Hair follicular keratinocyte (primary cell): ENCODE data around the gene IL15. TPM values are rescaled to one million over a fixed set of nuclear protein-coding genes. Genes with fewer than 3 reads are reported as not detected.

ENCODE experiments used
- total RNA-seq: library from RNA; depleted of rRNA; stranded (reverse); fragments of >200 nt; gene quantifications from 2 replicates; pipeline ENCODE4 v1.2.3, GENCODE V29; 2015

IL15 gene
- 0.15 and 0.62 TPM in 2 replicates for total RNA-seq

GRCh38 chr4:141636082-141636770 is at the start of gene IL15:
IL15 (plus strand) TSS chr4:141636583; CDS start chr4:141719465, 82,882 bp downstream.

